Left ventricle myocardium inferior (tissue), 1 donor: ENCODE data around the gene APOBEC4. TPM values are rescaled to one million over a fixed set of nuclear protein-coding genes. Genes with fewer than 3 reads are reported as not detected.
"Not testable (repeated sequence)": the region's sequence is repeated elsewhere in the genome, so short reads cannot be mapped to it uniquely, and the experiment has no call there.

ENCODE experiments used
- DNase-seq: peaks from one replicate; pipeline ENCODE4 v3.0.0-alpha.2; 2020
- H3K27ac ChIP-seq: fragments of 200-600 bp; replicated peaks from 2 replicates; pipeline ENCODE4 v1.8.0; 2021
- H3K27me3 ChIP-seq: fragments of 200-600 bp; 2 replicates; pipeline ENCODE4 v1.8.0; 2021; ENCODE audit warnings: low read depth
- H3K36me3 ChIP-seq: fragments of 200-600 bp; 2 replicates; pipeline ENCODE4 v1.8.0; 2021
- H3K4me1 ChIP-seq: fragments of 200-600 bp; 2 replicates; pipeline ENCODE4 v1.8.0; 2021
- H3K4me3 ChIP-seq: fragments of 200-600 bp; 2 replicates; pipeline ENCODE4 v1.8.0; 2021; ENCODE audit warnings: mild to moderate bottlenecking, moderate library complexity
- H3K9me3 ChIP-seq: fragments of 200-600 bp; replicated peaks from 2 replicates; pipeline ENCODE4 v1.8.0; 2021
- CTCF ChIP-seq: fragments of 200-600 bp; IDR thresholded peaks from 2 replicates; pipeline ENCODE4 v1.8.0; 2021; ENCODE audit warnings: antibody characterized with exemption, mild to moderate bottlenecking, borderline replicate concordance
- intact Hi-C: fragments of 100-400 bp; cut with micrococcal nuclease; formaldehyde crosslinking; loops from one replicate; pipeline ENCODE4 v1.11.0; 2022
- total RNA-seq: library from RNA; stranded (reverse); fragmentation: NEBNext Ultra II Directional; extraction: Animal tissue kit (Norgen Biotek cat#: 25700); gene quantifications from one replicate; pipeline ENCODE4 v1.2.1, GENCODE V29; 2021
- donor health status: DM: no; HTN: yes; CAD: no; lungs with severe emphysema.

Gene APOBEC4
- total RNA-seq, 1 donor from 2014 or later: 0.11 TPM

- no peak for DNase-seq
- Histone ChIP-seq H3K4me3 (no peak overlapping the region), H3K4me1 (peaks cover 91% of the 10 kb centered on the region), H3K27ac (peak overlapping the region; percentile 4), H3K9me3 (no peaks in the 10 kb centered on the region), H3K27me3 (no peaks in the 10 kb centered on the region), H3K36me3 (peaks cover 50% of the 10 kb centered on the region)
- TF ChIP-seq CTCF: no peak
- intact Hi-C loops: no loop called here
Observed at GRCh38 chr1:183628537-183628936, 24.6 kb downstream of the APOBEC4 start.

- H3K4me3 ChIP-seq, DNase-seq, H3K9me3 ChIP-seq, H3K27me3 ChIP-seq, intact Hi-C loops: not testable (repeated sequence)
- H3K27ac ChIP-seq: peak overlapping the region; percentile 47
- peaks cover 84% of the 10 kb centered on the region for H3K4me1 ChIP-seq
- peaks cover 50% of the 10 kb centered on the region for H3K36me3 ChIP-seq
Observed at GRCh38 chr1:183626236-183626635, 26.9 kb downstream of the APOBEC4 start.

- H3K27me3 ChIP-seq: no peaks in the 10 kb centered on the region
- H3K4me1 ChIP-seq: peaks cover 53% of the 10 kb centered on the region
- H3K9me3 ChIP-seq: no peaks in the 10 kb centered on the region
- peak overlapping the region; percentile 37 for H3K27ac ChIP-seq
- peak; percentile 82 for TF ChIP-seq CTCF
- peaks cover 19% of the 10 kb centered on the region for H3K36me3 ChIP-seq
- intact Hi-C loops: no loop called here
- H3K4me3 ChIP-seq: no peak overlapping the region
- DNase-seq: peak; percentile 33
Observed at GRCh38 chr1:183622884-183623785, 30.0 kb downstream of the APOBEC4 start.

- TF ChIP-seq CTCF: no peak
- H3K27ac ChIP-seq: no peak overlapping the region
- H3K27me3 ChIP-seq: no peaks in the 10 kb centered on the region
- peaks cover 8% of the 10 kb centered on the region for H3K36me3 ChIP-seq
- no peak overlapping the region for H3K4me3 ChIP-seq
- intact Hi-C loops: no loop called here
- H3K9me3 ChIP-seq: no peaks in the 10 kb centered on the region
- peaks cover 44% of the 10 kb centered on the region for H3K4me1 ChIP-seq
- DNase-seq: no peak
Observed at GRCh38 chr1:183622013-183622412, 31.1 kb downstream of the APOBEC4 start.

- TF ChIP-seq CTCF: no peak
- Histone ChIP-seq H3K4me3 (no peak overlapping the region), H3K27ac (no peak overlapping the region), H3K36me3 (peaks cover 3% of the 10 kb centered on the region), H3K27me3 (no peaks in the 10 kb centered on the region), H3K9me3 (no peaks in the 10 kb centered on the region), H3K4me1 (peaks cover 27% of the 10 kb centered on the region)
- intact Hi-C loops: no loop called here
- no peak for DNase-seq
Observed at GRCh38 chr1:183620311-183620710, 32.8 kb downstream of the APOBEC4 start.

DNA sequence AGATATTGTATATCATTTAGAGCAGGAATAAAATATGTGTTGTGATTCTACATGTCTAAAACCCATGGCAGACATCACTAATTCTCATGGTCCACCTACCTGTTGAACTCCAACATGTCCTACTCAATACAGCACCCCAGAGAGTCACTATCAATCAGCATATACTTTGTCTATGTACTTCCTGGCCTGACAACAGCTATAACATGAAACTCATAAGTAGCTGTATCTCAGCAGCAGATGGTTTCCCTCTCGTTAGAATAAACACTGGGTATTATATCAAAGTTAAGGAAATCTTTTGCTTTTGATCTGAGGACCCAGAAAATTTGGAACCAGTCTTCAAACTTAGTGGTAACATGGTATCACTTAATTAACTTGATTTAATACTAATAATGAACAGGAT is 33.3 kb downstream of the APOBEC4 start:
- H3K4me3 ChIP-seq: no peak overlapping the region
- H3K9me3 ChIP-seq: no peaks in the 10 kb centered on the region
- H3K4me1 ChIP-seq: peaks cover 22% of the 10 kb centered on the region
- TF ChIP-seq CTCF: no peak
- H3K27me3 ChIP-seq: no peaks in the 10 kb centered on the region
- H3K36me3 ChIP-seq: no peaks in the 10 kb centered on the region
- no peak overlapping the region for H3K27ac ChIP-seq
- DNase-seq: no peak
- intact Hi-C loops: no loop called here

GRCh38 chr1:183618202-183618601 is 34.9 kb downstream of the APOBEC4 start:
- H3K9me3 ChIP-seq, intact Hi-C loops, H3K27me3 ChIP-seq, H3K4me3 ChIP-seq, DNase-seq, H3K27ac ChIP-seq, H3K36me3 ChIP-seq: not testable (repeated sequence)
- peaks cover 14% of the 10 kb centered on the region for H3K4me1 ChIP-seq

GRCh38 chr1:183612975-183613374 is 40.1 kb downstream of the APOBEC4 start:
- H3K9me3 ChIP-seq, H3K27me3 ChIP-seq, DNase-seq, H3K4me3 ChIP-seq, H3K36me3 ChIP-seq, intact Hi-C loops, H3K27ac ChIP-seq: not testable (repeated sequence)
- H3K4me1 ChIP-seq: peaks cover 27% of the 10 kb centered on the region
